A549 (cell line): ENCODE measurements around the gene ANKS4B.

Experiments used
- CTCF ChIP-seq: fragments of >200 bp; sonication (Bioruptor Twin); formaldehyde crosslinking; IDR thresholded peaks from 3 replicates; pipeline ENCODE4 v1.5.1; 2016
- EP300 ChIP-seq, 2 experiments: fragments of >200 bp; sonication (Bioruptor Twin); formaldehyde crosslinking; IDR thresholded peaks; 2 replicates in 1 of 2; 3 replicates in 1 of 2; pipeline ENCODE4 v1.6.1; 2016 to 2017
- MAX ChIP-seq: IDR thresholded peaks from 2 replicates; pipeline ENCODE4 v1.6.1; 2012

- no peak for TF ChIP-seq MAX
- TF ChIP-seq CTCF, result no peak
- TF ChIP-seq EP300 (IDR thresholded peaks at IDR 0.05), result no peak
Observed at GRCh38 chr16:21265104-21265837, 31.8 kb downstream of the ANKS4B start.
